Inflammatory macrophage treated with lipopolysaccharide for 4 hours (primary cell): ENCODE results near the gene ZIC5.

Experiments
- DNase-seq: peaks from one replicate; pipeline ENCODE4 v3.0.0-alpha.2; 2020

The ZIC5 gene

GRCh38 chr13:99971576-99972189 is at the start of gene ZIC5:
TSS of gene ZIC5 (minus strand) at chr13:99971767. CDS start at chr13:99971603, 164 bp downstream.
- no peak for DNase-seq

- DNase-seq = no peak
Observed at GRCh38 chr13:100019780-100020356, 48.3 kb upstream of the ZIC5 start.

GRCh38 chr13:100014621-100015020 is 43.1 kb upstream of the ZIC5 start:
- no peak for DNase-seq

- DNase-seq = no peak
Observed at GRCh38 chr13:99998261-99998660, 26.7 kb upstream of the ZIC5 start.

GRCh38 chr13:99997702-99998214 is 26.2 kb upstream of the ZIC5 start:
- DNase-seq = no peak

GRCh38 chr13:99996381-99996973 is 24.9 kb upstream of the ZIC5 start:
- DNase-seq = no peak

- peak; percentile 30 for DNase-seq
Observed at GRCh38 chr13:99995589-99996380, 24.2 kb upstream of the ZIC5 start.

- no peak for DNase-seq
Observed at GRCh38 chr13:99995104-99995588, 23.6 kb upstream of the ZIC5 start.

- DNase-seq = no peak
Observed at GRCh38 chr13:99994638-99995020, 23.1 kb upstream of the ZIC5 start.

- no peak for DNase-seq
Observed at GRCh38 chr13:99993660-99994637, 22.4 kb upstream of the ZIC5 start.

GRCh38 chr13:99992949-99993351 is 21.4 kb upstream of the ZIC5 start:
- peak; percentile 30 for DNase-seq

GRCh38 chr13:99991828-99992775 is 20.5 kb upstream of the ZIC5 start:
- no peak for DNase-seq

- DNase-seq = no peak
Observed at GRCh38 chr13:99991013-99991827, 19.7 kb upstream of the ZIC5 start.

GRCh38 chr13:99990126-99990977 is 18.8 kb upstream of the ZIC5 start:
- no peak for DNase-seq

- no peak for DNase-seq
Observed at GRCh38 chr13:99989276-99990125, 17.9 kb upstream of the ZIC5 start.

- no peak for DNase-seq
Observed at GRCh38 chr13:99988529-99989275, 17.1 kb upstream of the ZIC5 start.
